Neutrophil (primary cell): Measurements from ENCODE around the gene DDX3Y.

Experiments
- H3K27ac ChIP-seq: fragments of 200-600 bp; sonication (generic); 2 replicates; pipeline ENCODE4 v1.5.1; 2016; ENCODE audit warnings: mild to moderate bottlenecking, moderate library complexity
- H3K27me3 ChIP-seq: fragments of 200-600 bp; sonication (generic); 2 replicates; pipeline ENCODE4 v1.6.0; 2016; ENCODE audit warnings: mild to moderate bottlenecking
- H3K36me3 ChIP-seq: fragments of 200-600 bp; sonication (generic); 2 replicates; pipeline ENCODE4 v1.5.1; 2017
- H3K4me1 ChIP-seq, 2 experiments: fragments of 200-600 bp in 1 of 2; sonication (generic) in 1 of 2; 1 replicate in 1 of 2; 2 replicates in 1 of 2; pipeline versions ENCODE4 v1.5.1 to v1.6.1; 2013 to 2016; ENCODE audit warnings: low read depth in 1 of 2, low read length in 1 of 2, mild to moderate bottlenecking in 1 of 2, moderate library complexity in 1 of 2; ENCODE audit not compliant: control insufficient read depth in 1 of 2, insufficient read depth in 1 of 2
- H3K4me3 ChIP-seq, 2 experiments: fragments of 200-600 bp in 1 of 2; sonication (generic) in 1 of 2; 1 replicate in 1 of 2; 2 replicates in 1 of 2; pipeline ENCODE4 v1.5.1; 2013 to 2016; ENCODE audit warnings: low read depth in 1 of 2, low read length in 1 of 2, mild to moderate bottlenecking in 1 of 2, moderate library complexity in 1 of 2
- H3K9me3 ChIP-seq: fragments of 200-600 bp; sonication (generic); 2 replicates; pipeline ENCODE4 v1.5.1; 2016
- TF ChIP-seq, protein P1 (sequence below): fragments of 200-600 bp; sonication (generic); IDR thresholded peaks from 2 replicates; pipeline ENCODE4 v1.5.1; 2016; ENCODE audit warnings: antibody characterized with exemption

The DDX3Y gene

DNA sequence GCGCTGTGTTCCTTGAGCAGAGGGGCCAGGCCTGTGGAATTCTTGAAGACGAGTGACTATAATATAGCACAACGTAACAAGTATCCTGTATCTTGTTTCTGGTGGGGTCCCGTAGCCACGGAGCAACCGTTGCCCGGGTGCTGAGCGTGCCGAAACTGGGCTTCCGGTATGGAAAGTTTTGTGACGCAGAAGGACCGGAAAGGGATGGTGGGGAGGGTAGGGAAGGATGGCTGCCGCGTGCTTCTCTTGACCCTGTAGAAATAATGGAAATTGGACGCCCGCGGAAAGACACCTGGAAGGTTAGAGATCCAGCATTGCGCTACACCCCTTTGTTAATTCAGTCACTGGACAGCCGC, 827 bp downstream of the DDX3Y start:
- TF ChIP-seq, protein P1, sequence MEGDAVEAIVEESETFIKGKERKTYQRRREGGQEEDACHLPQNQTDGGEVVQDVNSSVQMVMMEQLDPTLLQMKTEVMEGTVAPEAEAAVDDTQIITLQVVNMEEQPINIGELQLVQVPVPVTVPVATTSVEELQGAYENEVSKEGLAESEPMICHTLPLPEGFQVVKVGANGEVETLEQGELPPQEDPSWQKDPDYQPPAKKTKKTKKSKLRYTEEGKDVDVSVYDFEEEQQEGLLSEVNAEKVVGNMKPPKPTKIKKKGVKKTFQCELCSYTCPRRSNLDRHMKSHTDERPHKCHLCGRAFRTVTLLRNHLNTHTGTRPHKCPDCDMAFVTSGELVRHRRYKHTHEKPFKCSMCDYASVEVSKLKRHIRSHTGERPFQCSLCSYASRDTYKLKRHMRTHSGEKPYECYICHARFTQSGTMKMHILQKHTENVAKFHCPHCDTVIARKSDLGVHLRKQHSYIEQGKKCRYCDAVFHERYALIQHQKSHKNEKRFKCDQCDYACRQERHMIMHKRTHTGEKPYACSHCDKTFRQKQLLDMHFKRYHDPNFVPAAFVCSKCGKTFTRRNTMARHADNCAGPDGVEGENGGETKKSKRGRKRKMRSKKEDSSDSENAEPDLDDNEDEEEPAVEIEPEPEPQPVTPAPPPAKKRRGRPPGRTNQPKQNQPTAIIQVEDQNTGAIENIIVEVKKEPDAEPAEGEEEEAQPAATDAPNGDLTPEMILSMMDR: no peak
- Histone ChIP-seq H3K36me3 (no peaks in the 10 kb centered on the region), H3K4me1 (peaks cover 0 to 14% of the 10 kb centered on the region in 2 experiments), H3K4me3 (peak overlapping the region; percentile 61 to 77), H3K9me3 (no peaks in the 10 kb centered on the region), H3K27ac (peak overlapping the region; percentile 92), H3K27me3 (no peaks in the 10 kb centered on the region)

DNA sequence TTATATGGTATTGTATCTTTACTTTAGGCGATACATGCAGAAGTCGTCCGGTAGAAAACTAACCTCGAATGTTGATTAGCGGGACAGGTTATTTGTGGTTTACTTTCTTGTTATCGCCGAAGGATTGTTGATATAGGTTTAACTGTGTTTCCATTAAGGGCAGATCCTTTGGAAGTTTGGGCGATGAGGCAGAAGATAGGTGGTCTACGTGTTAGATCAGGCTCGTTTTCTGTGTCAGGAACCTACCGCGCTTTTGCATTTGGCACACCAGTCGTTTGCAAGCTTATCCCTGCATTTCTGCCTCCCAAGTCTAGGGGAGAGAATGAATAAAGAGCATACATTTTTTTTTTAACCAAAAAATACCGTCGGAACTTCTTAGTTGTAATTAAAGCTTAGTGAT, 1.2 kb downstream of the DDX3Y start:
- H3K36me3 ChIP-seq: no peaks in the 10 kb centered on the region
- H3K9me3 ChIP-seq: no peaks in the 10 kb centered on the region
- peaks cover 0 to 14% of the 10 kb centered on the region in 2 experiments for H3K4me1 ChIP-seq
- TF ChIP-seq, protein P1: no peak
- peak overlapping the region; percentile 92 for H3K27ac ChIP-seq
- no peaks in the 10 kb centered on the region for H3K27me3 ChIP-seq
- H3K4me3 ChIP-seq: peak overlapping the region; percentile 61 to 77

DNA sequence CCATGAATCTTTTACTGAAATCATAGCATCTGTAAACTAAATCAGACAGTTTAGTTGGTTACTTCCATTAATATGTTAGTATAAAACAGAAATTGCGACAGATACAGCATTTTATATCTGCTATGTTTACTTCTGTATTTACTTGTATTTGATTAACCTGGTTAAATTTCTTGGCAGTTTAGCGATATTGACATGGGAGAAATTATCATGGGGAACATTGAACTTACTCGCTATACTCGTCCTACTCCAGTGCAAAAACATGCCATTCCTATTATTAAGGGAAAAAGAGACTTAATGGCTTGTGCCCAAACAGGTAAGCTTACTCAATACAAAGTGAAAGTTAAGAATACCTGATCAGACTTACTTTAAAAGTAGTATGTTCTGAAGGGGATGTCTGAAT, 8.9 kb downstream of the DDX3Y start:
- H3K4me1 ChIP-seq: no peaks in the 10 kb centered on the region
- peaks cover 64% of the 10 kb centered on the region for H3K36me3 ChIP-seq
- H3K9me3 ChIP-seq: no peaks in the 10 kb centered on the region
- no peaks in the 10 kb centered on the region for H3K27me3 ChIP-seq
- no peak overlapping the region for H3K4me3 ChIP-seq
- no peak overlapping the region for H3K27ac ChIP-seq
- TF ChIP-seq, protein P1: no peak

DNA sequence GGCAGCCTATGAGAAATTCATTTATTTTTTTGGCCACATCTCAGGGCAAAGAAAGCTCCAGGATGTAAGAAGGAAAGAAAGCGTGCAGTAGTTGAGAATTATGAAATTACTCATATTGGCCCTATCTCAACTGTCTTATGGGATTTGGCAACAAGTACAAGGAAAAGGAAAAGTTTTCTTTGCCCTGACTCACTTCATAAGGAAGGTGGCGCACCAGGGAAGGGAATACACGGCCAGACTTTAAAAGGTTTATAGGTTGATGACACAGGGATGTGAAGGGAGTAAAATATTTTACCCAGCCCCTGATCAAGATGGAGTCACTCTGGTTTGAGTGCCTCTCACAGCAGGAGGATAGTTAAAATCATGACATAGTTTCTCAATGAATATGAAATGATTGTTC, 23.4 kb downstream of the DDX3Y start:
- Histone ChIP-seq H3K4me1 (no peaks in the 10 kb centered on the region), H3K36me3 (no peaks in the 10 kb centered on the region), H3K4me3 (no peak overlapping the region), H3K9me3 (no peaks in the 10 kb centered on the region), H3K27me3 (no peaks in the 10 kb centered on the region), H3K27ac (no peak overlapping the region)
- TF ChIP-seq, protein P1: no peak

DNA sequence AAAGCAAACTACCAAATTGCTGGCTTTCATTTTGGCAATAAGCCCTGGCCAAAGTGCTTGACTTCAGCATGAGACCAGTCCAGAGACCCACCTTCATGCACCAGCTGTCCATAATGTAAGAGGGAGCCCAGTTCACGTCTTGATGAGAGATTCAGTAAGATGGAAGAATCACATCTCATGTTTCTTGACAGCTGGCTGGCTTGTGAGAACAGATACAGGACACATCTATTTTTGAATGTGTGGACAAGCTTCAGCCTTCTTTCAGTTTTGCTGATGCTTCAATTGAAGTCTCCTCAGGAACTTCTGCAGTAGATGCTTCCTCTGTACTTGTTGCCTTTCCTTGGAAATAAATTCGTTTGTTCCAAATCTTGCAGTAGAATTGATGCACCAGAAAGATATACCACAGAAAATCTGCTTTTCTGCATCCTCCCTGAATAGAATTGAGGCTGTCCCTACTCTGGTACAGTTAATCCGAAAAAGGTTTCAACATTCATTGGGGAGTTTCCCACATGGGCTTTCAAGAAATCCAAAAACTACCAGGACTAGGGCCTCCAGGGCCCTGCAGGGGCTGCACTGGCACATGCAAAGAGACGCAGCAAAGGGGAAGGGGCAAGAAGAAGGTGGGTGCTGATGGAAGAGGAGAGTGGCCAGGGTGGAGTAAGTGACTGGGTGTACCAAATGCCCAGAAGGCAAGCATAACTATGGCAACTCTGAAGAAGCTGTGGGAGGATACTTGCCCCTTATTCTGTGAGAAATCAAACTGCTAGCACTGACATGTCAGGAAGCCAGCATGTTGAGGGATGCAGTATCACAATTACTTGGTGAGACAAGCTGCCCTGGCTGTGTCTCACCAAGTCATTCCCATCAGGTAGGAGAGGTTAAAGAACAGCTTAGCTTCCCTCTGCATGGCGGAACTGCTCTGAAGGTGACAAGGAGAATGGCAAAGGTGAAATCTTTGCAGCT, 37.3 kb downstream of the DDX3Y start:
- TF ChIP-seq, protein P1: no peak

More for the DNA sequence above, 37.3 kb downstream of the DDX3Y start:
- no peaks in the 10 kb centered on the region for H3K27me3 ChIP-seq
- no peaks in the 10 kb centered on the region for H3K36me3 ChIP-seq
- H3K4me1 ChIP-seq: no peaks in the 10 kb centered on the region
- no peak overlapping the region for H3K27ac ChIP-seq
- no peak overlapping the region for H3K4me3 ChIP-seq
- no peaks in the 10 kb centered on the region for H3K9me3 ChIP-seq
